Breast epithelium (tissue), 4 donors: ENCODE measurements around the gene PRDM11. TPM values are rescaled to one million over a fixed set of nuclear protein-coding genes. Genes with fewer than 3 reads are reported as not detected.

Source experiments
- DNase-seq, 2 donors: peaks; one replicate each; pipeline ENCODE4 v3.0.0-alpha.2; 2019; ENCODE audit warnings: low spot score in 2 of 2
- H3K27ac ChIP-seq, 2 donors: fragments of 200-600 bp; sonication (generic) in 1 of 2; one replicate each; pipeline ENCODE4 v1.5.1; 2016 to 2019; ENCODE audit warnings: mild to moderate bottlenecking in 1 of 2
- H3K27me3 ChIP-seq, 2 donors: fragments of 200-600 bp; sonication (generic) in 1 of 2; one replicate each; pipeline versions ENCODE4 v1.5.1 to v1.6.0; 2017 to 2019; ENCODE audit warnings: control low read depth in 1 of 2, mild to moderate bottlenecking in 1 of 2
- H3K36me3 ChIP-seq: fragments of 200-600 bp; one replicate; pipeline ENCODE4 v1.5.1; 2019
- H3K4me1 ChIP-seq, 2 donors: fragments of 200-600 bp; sonication (generic); one replicate each; pipeline ENCODE4 v1.5.1; 2016 to 2019; ENCODE audit warnings: control low read depth in 1 of 2
- H3K4me3 ChIP-seq, 3 donors: fragments of 200-600 bp; sonication (generic); 1 replicate in 2 of 3; 2 replicates in 1 of 3; pipeline ENCODE4 v1.5.1; 2016 to 2019; ENCODE audit warnings: mild to moderate bottlenecking in 3 of 3, moderate library complexity in 2 of 3
- H3K9me3 ChIP-seq, 2 donors: fragments of 200-600 bp; sonication (generic) in 1 of 2; one replicate each; pipeline ENCODE4 v1.5.1; 2016 to 2019; ENCODE audit warnings: control low read depth in 1 of 2
- CTCF ChIP-seq, 3 donors: fragments of 450-650 bp; IDR thresholded peaks; one replicate each; pipeline ENCODE4 v1.5.1; 2016 to 2017; ENCODE audit warnings: antibody characterized with exemption in 3 of 3, mild to moderate bottlenecking in 3 of 3, moderate library complexity in 3 of 3
- POLR2A ChIP-seq: fragments of 450-650 bp; IDR thresholded peaks from one replicate; pipeline ENCODE4 v1.6.1; 2016; ENCODE audit warnings: antibody characterized with exemption, mild to moderate bottlenecking, moderate library complexity
- POLR2AphosphoS5 ChIP-seq, 3 donors: sonication (generic); formaldehyde crosslinking; IDR thresholded peaks; one replicate each; pipeline ENCODE4 v1.6.1; 2017; ENCODE audit warnings: antibody characterized with exemption in 3 of 3
- intact Hi-C: fragments of 100-400 bp; cut with DNase I; formaldehyde crosslinking; loops from one replicate; pipeline ENCODE4 v1.15.1; 2023; ENCODE audit warnings: low total_unique reads
- total RNA-seq, 3 donors: library from RNA; depleted of rRNA; stranded (reverse); fragments of >200 nt; gene quantifications; one replicate each; pipeline ENCODE4 v1.1.0, GENCODE V29; 2016

PRDM11 gene
- total RNA-seq, 3 donors from 2014 or later = 6.9 to 10.9 (median 10.8) TPM

- Histone ChIP-seq H3K27ac (no peak overlapping the region), H3K9me3 (no peaks in the 10 kb centered on the region), H3K27me3 (no peaks in the 10 kb centered on the region), H3K4me1 (no peaks in the 10 kb centered on the region), H3K36me3 (no peaks in the 10 kb centered on the region), H3K4me3 (no peak overlapping the region)
- no peak for DNase-seq
- TF ChIP-seq POLR2AphosphoS5 (IDR thresholded peaks at IDR 0.05) (no peak), CTCF (IDR thresholded peaks at IDR 0.05) (no peak), POLR2A (no peak)
- intact Hi-C loops = no loop called here
Observed at GRCh38 chr11:45173064-45173463, 26.6 kb downstream of the PRDM11 start.

GRCh38 chr11:45174168-45174835 lies 27.9 kb downstream of the PRDM11 start:
- H3K36me3 ChIP-seq = no peaks in the 10 kb centered on the region
- intact Hi-C loops = no loop called here
- no peaks in the 10 kb centered on the region for H3K9me3 ChIP-seq
- H3K27ac ChIP-seq = no peak overlapping the region
- H3K27me3 ChIP-seq = no peaks in the 10 kb centered on the region
- TF ChIP-seq CTCF (IDR thresholded peaks at IDR 0.05) = no peak
- no peak for TF ChIP-seq POLR2A
- no peak for TF ChIP-seq POLR2AphosphoS5 (IDR thresholded peaks at IDR 0.05)
- no peaks in the 10 kb centered on the region for H3K4me1 ChIP-seq
- no peak for DNase-seq
- H3K4me3 ChIP-seq = no peak overlapping the region

GRCh38 chr11:45174963-45175362 lies 28.5 kb downstream of the PRDM11 start:
- H3K4me1 ChIP-seq = no peaks in the 10 kb centered on the region
- DNase-seq = no peak
- no peak overlapping the region for H3K4me3 ChIP-seq
- TF ChIP-seq CTCF (IDR thresholded peaks at IDR 0.05) (no peak), POLR2A (no peak)
- intact Hi-C loops = no loop called here
- no peaks in the 10 kb centered on the region for H3K9me3 ChIP-seq
- no peak overlapping the region for H3K27ac ChIP-seq
- H3K27me3 ChIP-seq = no peaks in the 10 kb centered on the region
- H3K36me3 ChIP-seq = no peaks in the 10 kb centered on the region

- Histone ChIP-seq H3K9me3 (no peaks in the 10 kb centered on the region), H3K36me3 (no peaks in the 10 kb centered on the region), H3K4me1 (peaks cover 0 to 4% of the 10 kb centered on the region in 2 donors), H3K4me3 (no peak overlapping the region), H3K27me3 (no peaks in the 10 kb centered on the region), H3K27ac (no peak overlapping the region)
- intact Hi-C loops = loop anchor here (1.0 kb wide), 1 partner anchor 29 kb away; no protein-coding TSS in a partner anchor
- DNase-seq = no peak
- TF ChIP-seq POLR2AphosphoS5 (IDR thresholded peaks at IDR 0.05) = no peak
- no peak for TF ChIP-seq CTCF (IDR thresholded peaks at IDR 0.05)
- no peak for TF ChIP-seq POLR2A
Observed at GRCh38 chr11:45176996-45177395, 30.6 kb downstream of the PRDM11 start.

GRCh38 chr11:45178223-45178622 lies 31.8 kb downstream of the PRDM11 start:
- no peak overlapping the region for H3K27ac ChIP-seq
- intact Hi-C loops = no loop called here
- H3K4me1 ChIP-seq = peaks cover 0 to 4% of the 10 kb centered on the region in 2 donors
- H3K27me3 ChIP-seq = no peaks in the 10 kb centered on the region
- no peaks in the 10 kb centered on the region for H3K36me3 ChIP-seq
- DNase-seq = no peak
- no peaks in the 10 kb centered on the region for H3K9me3 ChIP-seq
- TF ChIP-seq POLR2AphosphoS5 (IDR thresholded peaks at IDR 0.05) = no peak
- TF ChIP-seq CTCF (IDR thresholded peaks at IDR 0.05) = no peak
- no peak for TF ChIP-seq POLR2A
- no peak overlapping the region for H3K4me3 ChIP-seq
